Measurements from ENCODE around the gene MMUT.
"Not testable (repeated sequence)": the region's sequence is repeated elsewhere in the genome, so short reads cannot be mapped to it uniquely, and the experiment has no call there.

The MMUT gene

GRCh38 chr6:49499126-49499525 lies 36.1 kb upstream of the MMUT start:
- no peak overlapping the region for H3K4me3 ChIP-seq (ENCODE audit: low read depth, low read length)
- no peak for TF ChIP-seq MYC (IDR thresholded peaks at IDR 0.05; ENCODE audit: low read depth, low read length)
- TF ChIP-seq CTCF (IDR thresholded peaks at IDR 0.05; ENCODE audit: low read depth, low read length) = no peak
- TF ChIP-seq MAX (IDR thresholded peaks at IDR 0.05; ENCODE audit: low read depth, low read length) = no peak
- no peak for TF ChIP-seq POLR2A (IDR thresholded peaks at IDR 0.05; ENCODE audit: extremely low read depth, insufficient read length)
- peak; percentile 55 for DNase-seq (ENCODE audit: low read depth)

- TF ChIP-seq MYC (IDR thresholded peaks at IDR 0.05; ENCODE audit: low read depth, low read length) (no peak), MAX (IDR thresholded peaks at IDR 0.05; ENCODE audit: low read depth, low read length) (no peak), POLR2A (IDR thresholded peaks at IDR 0.05; ENCODE audit: extremely low read depth, insufficient read length) (no peak), CTCF (IDR thresholded peaks at IDR 0.05; ENCODE audit: low read depth, low read length) (no peak)
- H3K4me3 ChIP-seq (ENCODE audit: low read depth, low read length) = no peak overlapping the region
- no peak for DNase-seq (ENCODE audit: low read depth)
Observed at GRCh38 chr6:49497304-49497703, 34.3 kb upstream of the MMUT start.

- TF ChIP-seq CTCF (IDR thresholded peaks at IDR 0.05; ENCODE audit: low read depth, low read length) (no peak), MYC (IDR thresholded peaks at IDR 0.05; ENCODE audit: low read depth, low read length) (no peak), POLR2A (IDR thresholded peaks at IDR 0.05; ENCODE audit: extremely low read depth, insufficient read length) (no peak), MAX (IDR thresholded peaks at IDR 0.05; ENCODE audit: low read depth, low read length) (no peak)
- no peak for DNase-seq (ENCODE audit: low read depth)
- H3K4me3 ChIP-seq (ENCODE audit: low read depth, low read length) = no peak overlapping the region
Observed at GRCh38 chr6:49490633-49491032, 27.6 kb upstream of the MMUT start.

- not testable (repeated sequence) for H3K4me3 ChIP-seq (ENCODE audit: low read depth, low read length); DNase-seq (ENCODE audit: low read depth)
Observed at GRCh38 chr6:49483380-49483779, 20.3 kb upstream of the MMUT start.

- not testable (repeated sequence) for H3K4me3 ChIP-seq (ENCODE audit: low read depth, low read length); DNase-seq (ENCODE audit: low read depth)
Observed at GRCh38 chr6:49481846-49482245, 18.8 kb upstream of the MMUT start.

- DNase-seq (ENCODE audit: low read depth) = no peak
- TF ChIP-seq MYC (IDR thresholded peaks at IDR 0.05; ENCODE audit: low read depth, low read length) = no peak
- no peak for TF ChIP-seq CTCF (IDR thresholded peaks at IDR 0.05; ENCODE audit: low read depth, low read length)
- no peak for TF ChIP-seq MAX (IDR thresholded peaks at IDR 0.05; ENCODE audit: low read depth, low read length)
- no peak for TF ChIP-seq POLR2A (IDR thresholded peaks at IDR 0.05; ENCODE audit: extremely low read depth, insufficient read length)
- no peak overlapping the region for H3K4me3 ChIP-seq (ENCODE audit: low read depth, low read length)
Observed at GRCh38 chr6:49479308-49479970, 16.4 kb upstream of the MMUT start.

GRCh38 chr6:49476564-49476963 lies 13.5 kb upstream of the MMUT start:
- not testable (repeated sequence) for H3K4me3 ChIP-seq (ENCODE audit: low read depth, low read length); DNase-seq (ENCODE audit: low read depth)

Data from NB4 (cell line).